IMR-90 (cell line): Measurements from ENCODE around the gene HADHA.
A peak's percentile ranks its signal among the peaks of the same experiment; 100 is the strongest.

Experiments
- CEBPB ChIP-seq: IDR thresholded peaks from 2 replicates; pipeline ENCODE4 v1.6.1; 2012; ENCODE audit warnings: low read depth, low read length, improper control_type of control experiment
- CTCF ChIP-seq: conservative IDR thresholded peaks from 2 replicates; pipeline ENCODE4 v1.5.1; 2012; ENCODE audit warnings: mild to moderate bottlenecking, low read depth, low read length, improper control_type of control experiment
- FOS ChIP-seq: fragments of 150-350 bp; IDR thresholded peaks from 2 replicates; pipeline ENCODE4 v1.6.1; 2016; ENCODE audit warnings: low read depth, low read length
- MAZ ChIP-seq: IDR thresholded peaks from 2 replicates; pipeline ENCODE4 v1.6.1; 2012; ENCODE audit warnings: low read depth, mild to moderate bottlenecking, low read length, improper control_type of control experiment, moderate library complexity, borderline replicate concordance
- POLR2A ChIP-seq: IDR thresholded peaks from 2 replicates; pipeline ENCODE4 v1.6.1; 2012; ENCODE audit warnings: mild to moderate bottlenecking, low read depth, low read length

- TF ChIP-seq POLR2A (no peak), MAZ (no peak), CTCF (peak; percentile 85), FOS (no peak), CEBPB (no peak)
Measured at GRCh38 chr2:26144953-26145680, 99.3 kb downstream of the HADHA start.
